H1 (cell line): ENCODE measurements around the gene FBXO7. TPM values are rescaled to one million over a fixed set of nuclear protein-coding genes. Genes with fewer than 3 reads are reported as not detected.

Source experiments
- CTCF ChIA-PET: fragments of 300-600 bp; sonication (Branson Sonifier 250); formaldehyde crosslinking; loops from one replicate; lab custom pipeline; 2021; ENCODE audit not compliant: partially characterized antibody; lab: Charles Lee
- POLR2A ChIA-PET: fragments of 300-600 bp; sonication (Branson Sonifier 250); formaldehyde crosslinking; loops from one replicate; lab custom pipeline; 2021; ENCODE audit warnings: inconsistent platforms; ENCODE audit not compliant: partially characterized antibody; lab: Charles Lee
- DNase-seq, 2 experiments: peaks; one replicate each; pipeline versions ENCODE4 v3.0.0 to v3.0.0-alpha.2; 2010 to 2022; ENCODE audit warnings: low spot score in 2 of 2, low read depth in 1 of 2, mixed read lengths in 1 of 2
- FAIRE-seq: peaks from 2 replicates; lab custom pipeline; 2011; peaks lifted over from hg19 to GRCh38; lab: Jason Lieb, UNC
- H2AFZ ChIP-seq: 2 replicates; pipeline ENCODE4 v1.8.1; 2012; ENCODE audit warnings: low read length, inconsistent platforms
- H2AK5ac ChIP-seq: 2 replicates; pipeline ENCODE4 v1.6.1; 2013; ENCODE audit warnings: low read depth, low read length
- H2BK120ac ChIP-seq: replicated peaks from 2 replicates; pipeline ENCODE3; 2013; ENCODE audit warnings: low read depth, low read length, inconsistent platforms
- H2BK12ac ChIP-seq: 2 replicates; pipeline ENCODE4 v1.6.1; 2013; ENCODE audit warnings: low read depth, low read length
- H2BK15ac ChIP-seq: 2 replicates; pipeline ENCODE4 v1.6.1; 2013; ENCODE audit warnings: low read length
- H2BK20ac ChIP-seq: 2 replicates; pipeline ENCODE4 v1.6.1; 2013; ENCODE audit warnings: low read length
- H2BK5ac ChIP-seq: 2 replicates; pipeline ENCODE4 v1.6.1; 2013; ENCODE audit warnings: low read depth, low read length
- H3K14ac ChIP-seq: 2 replicates; pipeline ENCODE4 v1.6.1; 2013; ENCODE audit warnings: inconsistent platforms; ENCODE audit not compliant: insufficient read length
- H3K18ac ChIP-seq: 2 replicates; pipeline ENCODE4 v1.6.1; 2013; ENCODE audit warnings: low read length; ENCODE audit errors: extremely low read depth
- H3K23ac ChIP-seq: 2 replicates; pipeline ENCODE4 v1.6.1; 2013; ENCODE audit warnings: inconsistent platforms; ENCODE audit not compliant: insufficient read length
- H3K23me2 ChIP-seq: 2 replicates; pipeline ENCODE4 v1.6.1; 2013; ENCODE audit warnings: low read depth, low read length
- H3K27ac ChIP-seq: 2 replicates; pipeline ENCODE4 v1.6.1; 2011; ENCODE audit warnings: low read depth, low read length, inconsistent platforms
- H3K27me3 ChIP-seq, 4 experiments: replicated peaks in 1 of 4; 1 replicate in 1 of 4; 2 replicates in 3 of 4; pipeline versions ENCODE4 v1.6.1 to v1.8.1; 2011 to 2013; ENCODE audit warnings: low read length in 3 of 4, mild to moderate bottlenecking in 3 of 4, inconsistent platforms in 2 of 4, mixed read lengths in 2 of 4, moderate library complexity in 1 of 4; ENCODE audit not compliant: control insufficient read depth in 3 of 4, insufficient read depth in 3 of 4; ENCODE audit errors: extremely low read depth in 1 of 4
- H3K36me3 ChIP-seq, 4 experiments: 2 replicates each; pipeline versions ENCODE4 v1.6.1 to v1.8.1; 2011 to 2013; ENCODE audit warnings: mild to moderate bottlenecking in 4 of 4, low read length in 3 of 4, moderate library complexity in 2 of 4, control low read depth in 1 of 4, inconsistent platforms in 1 of 4; ENCODE audit not compliant: insufficient read depth in 4 of 4, control insufficient read depth in 2 of 4
- H3K4ac ChIP-seq: replicated peaks from 2 replicates; pipeline ENCODE3; 2013; ENCODE audit warnings: low read length, low read depth, mixed read lengths, inconsistent platforms; ENCODE audit not compliant: insufficient read length
- H3K4me1 ChIP-seq, 4 experiments: replicated peaks in 1 of 4; 1 replicate in 1 of 4; 2 replicates in 3 of 4; pipeline versions ENCODE4 v1.6.1 to v1.8.1; 2011 to 2013; ENCODE audit warnings: low read length in 3 of 4, inconsistent platforms in 2 of 4, mixed read lengths in 1 of 4; ENCODE audit not compliant: insufficient read depth in 4 of 4, control insufficient read depth in 3 of 4
- H3K4me2 ChIP-seq, 2 experiments: 2 replicates each; pipeline versions ENCODE4 v1.6.1 to v1.8.1; 2011 to 2013; ENCODE audit warnings: low read depth in 2 of 2, low read length in 2 of 2, control low read depth in 1 of 2, inconsistent platforms in 1 of 2, mild to moderate bottlenecking in 1 of 2; ENCODE audit not compliant: insufficient read depth in 1 of 2
- H3K4me3 ChIP-seq, 4 experiments: fragments of 200-600, 300-600 bp in 1 of 4; sonication (generic), shearing (Covaris generic), sonication (Bioruptor Twin) in 1 of 4; 2 replicates each; pipeline versions ENCODE4 v1.5.1 to v1.8.1; 2011 to 2016; ENCODE audit warnings: low read length in 4 of 4, low read depth in 3 of 4, control low read depth in 2 of 4, inconsistent platforms in 2 of 4, mild to moderate bottlenecking in 2 of 4, mixed read lengths in 1 of 4, moderate library complexity in 1 of 4; ENCODE audit not compliant: insufficient read depth in 2 of 4; ENCODE audit errors: extremely low read depth in 1 of 4
- H3K56ac ChIP-seq: replicated peaks from 2 replicates; pipeline ENCODE3; 2013; ENCODE audit warnings: low read depth, mild to moderate bottlenecking, mixed read lengths, low read length, inconsistent platforms; ENCODE audit not compliant: insufficient read length
- H3K79me1 ChIP-seq: 2 replicates; pipeline ENCODE4 v1.6.1; 2013; ENCODE audit warnings: low read depth, low read length, control low read depth
- H3K79me2 ChIP-seq, 2 experiments: 2 replicates each; pipeline versions ENCODE4 v1.6.1 to v1.8.1; 2012 to 2013; ENCODE audit warnings: low read length in 2 of 2, mild to moderate bottlenecking in 2 of 2, inconsistent platforms in 1 of 2; ENCODE audit not compliant: insufficient read depth in 2 of 2, control insufficient read depth in 1 of 2
- H3K9ac ChIP-seq, 4 experiments: replicated peaks in 1 of 4; 1 replicate in 1 of 4; 2 replicates in 3 of 4; pipeline versions ENCODE4 v1.6.1 to v1.8.1; 2011 to 2013; ENCODE audit warnings: low read depth in 3 of 4, low read length in 3 of 4, control low read depth in 2 of 4, mild to moderate bottlenecking in 2 of 4, moderate library complexity in 2 of 4, inconsistent platforms in 1 of 4; ENCODE audit errors: extremely low read depth in 1 of 4
- H3K9me3 ChIP-seq, 2 experiments: 2 replicates each; pipeline versions ENCODE4 v1.6.1 to v1.8.1; 2012 to 2013; ENCODE audit warnings: mild to moderate bottlenecking in 2 of 2, moderate library complexity in 2 of 2, control low read depth in 1 of 2, inconsistent platforms in 1 of 2, low read depth in 1 of 2, low read length in 1 of 2, mixed read lengths in 1 of 2; ENCODE audit not compliant: insufficient read depth in 2 of 2
- H4K20me1 ChIP-seq, 2 experiments: replicated peaks in 1 of 2; 2 replicates each; pipeline versions ENCODE3 to v1.8.1; 2011 to 2013; ENCODE audit warnings: inconsistent platforms in 2 of 2, low read length in 2 of 2, mild to moderate bottlenecking in 1 of 2; ENCODE audit not compliant: insufficient read depth in 2 of 2, control insufficient read depth in 1 of 2
- H4K5ac ChIP-seq: 2 replicates; pipeline ENCODE4 v1.6.1; 2013; ENCODE audit warnings: low read length, low read depth, mixed read lengths, inconsistent platforms; ENCODE audit not compliant: insufficient read length
- H4K8ac ChIP-seq: 2 replicates; pipeline ENCODE4 v1.8.0; 2013; ENCODE audit warnings: mild to moderate bottlenecking, moderate library complexity, low read length, inconsistent platforms; ENCODE audit not compliant: insufficient read depth; ENCODE audit errors: extremely low read depth
- H4K91ac ChIP-seq: replicated peaks from 2 replicates; pipeline ENCODE3; 2013; ENCODE audit warnings: low read length, mixed read lengths, inconsistent platforms; ENCODE audit not compliant: insufficient read length
- E2F6 ChIP-seq: IDR thresholded peaks from 2 replicates; pipeline ENCODE4 v1.6.1; 2012; ENCODE audit warnings: inconsistent platforms
- FOSL1 ChIP-seq: IDR thresholded peaks from 2 replicates; pipeline ENCODE4 v1.6.1; 2011; ENCODE audit warnings: mild to moderate bottlenecking, low read depth, low read length, moderate library complexity; ENCODE audit not compliant: insufficient read depth
- MAX ChIP-seq: IDR thresholded peaks from 2 replicates; pipeline ENCODE4 v1.6.1; 2012; ENCODE audit warnings: inconsistent platforms
- POLR2A ChIP-seq, 2 experiments: IDR thresholded peaks; 1 replicate in 1 of 2; 2 replicates in 1 of 2; pipeline ENCODE4 v1.6.1; 2011; ENCODE audit warnings: low read depth in 2 of 2, low read length in 2 of 2, mild to moderate bottlenecking in 2 of 2; ENCODE audit errors: control extremely low read depth in 1 of 2
- RNF2 ChIP-seq: fragments of 200-900, 300-1000 bp; sonication (generic); IDR thresholded peaks from 2 replicates; pipeline ENCODE4 v1.7.1; 2016; ENCODE audit warnings: borderline replicate concordance, low read depth, mild to moderate bottlenecking, antibody characterized with exemption, low read length; ENCODE audit not compliant: poor library complexity, severe bottlenecking; ENCODE audit errors: missing control alignments
- WGBS, 2 experiments: shearing (Covaris generic) in 1 of 2; methylation state at CpG; one replicate each; pipeline versions ENCODE4 v1.1.6 to v1.1.7; 2013 to 2015; ENCODE audit warnings: low lambda C conversion rate in 2 of 2, mixed read lengths in 2 of 2, inconsistent platforms in 1 of 2, low coverage in 1 of 2, missing lambda C conversion rate in 1 of 2; ENCODE audit not compliant: insufficient replicate concordance in 2 of 2, insufficient coverage in 1 of 2, insufficient read length in 1 of 2; ENCODE audit errors: extremely low coverage in 1 of 2, missing lambda C conversion rate in 1 of 2; 5-methylcytosine and 5-hydroxymethylcytosine counted together
- polyA plus RNA-seq, 7 experiments: library from polyadenylated mRNA; depleted of rRNA in 3 of 7; stranded (reverse) in 5 of 7; unstranded in 2 of 7; fragments of >200 nt in 5 of 7; fragments of 200-250 nt in 2 of 7; gene quantifications; 1 replicate in 5 of 7; 2 replicates in 1 of 7; 4 replicates in 1 of 7; pipeline versions ENCODE4 v1.2.1 to v1.2.3, GENCODE V29; 2011 to 2013; ENCODE audit warnings: missing spikeins in 2 of 7, mixed read lengths in 2 of 7
- total RNA-seq: library from RNA; stranded (reverse); fragmentation: NEBNext Ultra II Directional; extraction: Animal tissue kit (Norgen Biotek cat#: 25700); gene quantifications from 2 replicates; pipeline ENCODE4 v1.2.1, GENCODE V29; 2021

The FBXO7 gene
- total and polyA plus RNA-seq, 2 of the 8 experiments (the other 6 are each of a cell fraction or from before 2014, with no cell fraction given) = 62.7 to 76.1 TPM

- Histone ChIP-seq H3K4me2 (no peak overlapping the region), H2AK5ac (no peak overlapping the region), H3K4ac (no peak overlapping the region), H4K91ac (no peak overlapping the region), H3K4me1 (no peaks in the 10 kb centered on the region), H4K5ac (no peak overlapping the region), H3K27me3 (no peaks in the 10 kb centered on the region; a peak in 1 of 7 replicates), H4K8ac (no peak overlapping the region), H2AFZ (no peak overlapping the region), H2BK20ac (no peak overlapping the region), H3K14ac (no peak overlapping the region), H2BK5ac (no peak overlapping the region), H3K4me3 (no peak overlapping the region), H3K18ac (no peak overlapping the region), H3K23me2 (peaks cover 4% of the 10 kb centered on the region; the same call in 1 of the 2 replicates), H2BK15ac (no peak overlapping the region), H3K79me1 (no peaks in the 10 kb centered on the region)
- CTCF ChIA-PET = interaction anchor here (1.5 to 2.7 kb wide), 4 partner anchors 12 to 29 kb away, joined by 3 to 16 read pairs (median 5); no protein-coding TSS in a partner anchor
- TF ChIP-seq POLR2A (IDR thresholded peaks at IDR 0.05; ENCODE audit: control extremely low read depth in 1 of 2, low read depth in 2 of 2, low read length in 2 of 2) (no peak), FOSL1 (no peak), RNF2 (no peak), MAX (no peak), E2F6 (no peak)
- TF ChIP-seq, all 59 proteins: peak for 0
- Histone ChIP-seq H2BK12ac (no peak overlapping the region), H3K9ac (no peak overlapping the region), H4K20me1 (peaks cover 0 to 3% of the 10 kb centered on the region in 2 experiments), H2BK120ac (no peak overlapping the region), H3K56ac (no peak overlapping the region), H3K23ac (no peak overlapping the region), H3K79me2 (no peaks in the 10 kb centered on the region), H3K36me3 (peaks cover 0 to 4% (median 1%) of the 10 kb centered on the region in 4 experiments; a peak in 3 of 8 replicates), H3K27ac (no peak overlapping the region), H3K9me3 (no peaks in the 10 kb centered on the region)
- POLR2A ChIA-PET = no interaction called here
- DNase-seq (no peak), FAIRE-seq (no peak)
- WGBS, 2 experiments = 88% methylated on average over 13 of the region's 13 CpGs; no CpG with 5 or more reads in 1 of the 2 experiments
Measured at GRCh38 chr22:32541481-32541880, 66.9 kb downstream of the FBXO7 start.
